Natural killer cell (primary cell): ENCODE results near the gene PRKCB. TPM values are rescaled to one million over a fixed set of nuclear protein-coding genes. Genes with fewer than 3 reads are reported as not detected.

ENCODE experiments used
- ATAC-seq, 3 donors: fragments of 150-1000 bp in 2 of 3; fragments of 200-7000 bp in 1 of 3; cut with Tn5 transposase; 1 replicate in 1 of 3; 2 replicates in 2 of 3; pipeline ENCODE4 v1.10.0; 2021; ENCODE audit warnings: mild to moderate bottlenecking in 2 of 3, moderate library complexity in 2 of 3
- DNase-seq, 2 donors: peaks; one replicate each; pipeline versions ENCODE4 v3.0.0 to v3.0.0-alpha.2; 2013 to 2021; ENCODE audit warnings: mixed read lengths in 1 of 2
- H3K27ac ChIP-seq: one replicate; pipeline ENCODE4 v1.5.1; 2013; ENCODE audit warnings: mild to moderate bottlenecking, low read length
- H3K27me3 ChIP-seq: one replicate; pipeline ENCODE4 v1.6.1; 2013; ENCODE audit warnings: low read length; ENCODE audit not compliant: control insufficient read depth, insufficient read depth
- H3K36me3 ChIP-seq: one replicate; pipeline ENCODE4 v1.6.1; 2013; ENCODE audit warnings: low read length; ENCODE audit not compliant: control insufficient read depth, insufficient read depth
- H3K4me1 ChIP-seq: one replicate; pipeline ENCODE4 v1.6.1; 2013; ENCODE audit warnings: low read length; ENCODE audit not compliant: control insufficient read depth, insufficient read depth
- H3K4me3 ChIP-seq: one replicate; pipeline ENCODE4 v1.5.1; 2013; ENCODE audit warnings: low read length
- H3K9me3 ChIP-seq: one replicate; pipeline ENCODE4 v1.6.1; 2013; ENCODE audit warnings: low read length; ENCODE audit not compliant: control insufficient read depth, insufficient read depth
- H3K27ac Mint-ChIP-seq, 2 donors: one replicate each; pipeline ENCODE4 v1.8.0; 2022; ENCODE audit warnings: mild to moderate bottlenecking in 2 of 2, mixed read lengths in 2 of 2, moderate library complexity in 1 of 2
- H3K27me3 Mint-ChIP-seq, 2 donors: one replicate each; pipeline ENCODE4 v1.8.0; 2022; ENCODE audit warnings: low read depth in 2 of 2, mixed read lengths in 2 of 2
- H3K36me3 Mint-ChIP-seq: one replicate; pipeline ENCODE4 v1.8.0; 2022; ENCODE audit warnings: mixed read lengths
- H3K4me1 Mint-ChIP-seq, 2 donors: one replicate each; pipeline ENCODE4 v1.8.0; 2022; ENCODE audit warnings: mixed read lengths in 2 of 2
- H3K4me3 Mint-ChIP-seq: one replicate; pipeline ENCODE4 v1.8.0; 2022; ENCODE audit warnings: mild to moderate bottlenecking, moderate library complexity, mixed read lengths
- H3K9me3 Mint-ChIP-seq, 2 donors: one replicate each; pipeline ENCODE4 v1.8.0; 2022; ENCODE audit warnings: mixed read lengths in 2 of 2
- CTCF ChIP-seq: fragments of 200-600 bp; IDR thresholded peaks from one replicate; pipeline ENCODE4 v1.8.0; 2022; ENCODE audit warnings: antibody characterized with exemption
- WGBS: methylation state at CpG from one replicate; pipeline ENCODE4 v1.1.7; 2013; ENCODE audit warnings: missing lambda C conversion rate; ENCODE audit not compliant: insufficient coverage; 5-methylcytosine and 5-hydroxymethylcytosine counted together
- intact Hi-C: fragments of 100-400 bp; cut with micrococcal nuclease; formaldehyde crosslinking; loops from one replicate; pipeline ENCODE4 v1.14.2; 2022
- total RNA-seq, 4 donors: library from RNA; stranded (reverse); fragments of 120-200 nt in 1 of 4; gene quantifications; one replicate each; pipeline versions ENCODE4 v1.2.3 to v1.2.4, GENCODE V29; 2013 to 2022

Gene PRKCB
- total RNA-seq, 3 donors from 2014 or later (not counting 1 experiment from before 2014, with no cell fraction given), result 182 to 222 (median 183) TPM

GRCh38 chr16:23836404-23837311, 875 bp downstream of the PRKCB start:
- Histone ChIP-seq H3K27ac (peak overlapping the region; percentile 8), H3K36me3 (peaks cover 12% of the 10 kb centered on the region), H3K4me3 (peak overlapping the region; percentile 77), H3K4me1 (peaks cover 34% of the 10 kb centered on the region), H3K9me3 (no peaks in the 10 kb centered on the region), H3K27me3 (no peaks in the 10 kb centered on the region)
- under 1% methylated on average over 59 of the region's 63 CpGs for WGBS
- TF ChIP-seq CTCF, result no peak
- H3K27ac Mint-ChIP-seq, result peak overlapping the region; percentile 83 to 91
- intact Hi-C loops, result loop anchor here (5.0 kb wide), 1 partner anchor 34 kb away; no protein-coding TSS in a partner anchor
- H3K27me3 Mint-ChIP-seq, result no peaks in the 10 kb centered on the region
- DNase-seq, result peak; percentile 45 to 76
- H3K36me3 Mint-ChIP-seq, result no peaks in the 10 kb centered on the region
- H3K9me3 Mint-ChIP-seq, result no peaks in the 10 kb centered on the region
- peaks cover 46 to 50% of the 10 kb centered on the region in 2 donors for H3K4me1 Mint-ChIP-seq
- peak overlapping the region; percentile 99 for H3K4me3 Mint-ChIP-seq
- ATAC-seq, result peak; percentile 30 to 59 (median 37)

GRCh38 chr16:23837553-23838308, 1.9 kb downstream of the PRKCB start:
- H3K27me3 ChIP-seq, result no peaks in the 10 kb centered on the region
- no peak overlapping the region for H3K27ac ChIP-seq
- DNase-seq (peak in 1 of 2 donors; percentile 33), ATAC-seq (no peak)
- no peaks in the 10 kb centered on the region for H3K9me3 ChIP-seq
- Mint-ChIP-seq H3K36me3 (no peaks in the 10 kb centered on the region), H3K27me3 (no peaks in the 10 kb centered on the region), H3K4me3 (peak overlapping the region; percentile 99), H3K9me3 (no peaks in the 10 kb centered on the region), H3K27ac (peak overlapping the region; percentile 83 to 91), H3K4me1 (peaks cover 56 to 59% of the 10 kb centered on the region in 2 donors)
- 30% methylated on average over 14 of the region's 16 CpGs for WGBS
- intact Hi-C loops, result loop anchor here (5.0 kb wide), 1 partner anchor 35 kb away; no protein-coding TSS in a partner anchor
- H3K4me1 ChIP-seq, result peaks cover 38% of the 10 kb centered on the region
- TF ChIP-seq CTCF, result no peak
- H3K36me3 ChIP-seq, result peaks cover 14% of the 10 kb centered on the region
- peak overlapping the region; percentile 77 for H3K4me3 ChIP-seq

GRCh38 chr16:23838485-23839142, 2.8 kb downstream of the PRKCB start:
- intact Hi-C loops, result loop anchor here (5.0 kb wide), 1 partner anchor 36 kb away; no protein-coding TSS in a partner anchor
- no peaks in the 10 kb centered on the region for H3K27me3 ChIP-seq
- H3K27me3 Mint-ChIP-seq, result no peaks in the 10 kb centered on the region
- H3K36me3 Mint-ChIP-seq, result no peaks in the 10 kb centered on the region
- H3K4me3 ChIP-seq, result no peak overlapping the region
- no peaks in the 10 kb centered on the region for H3K9me3 ChIP-seq
- ATAC-seq, result no peak
- peaks cover 58 to 60% of the 10 kb centered on the region in 2 donors for H3K4me1 Mint-ChIP-seq
- no peak for TF ChIP-seq CTCF
- H3K9me3 Mint-ChIP-seq, result no peaks in the 10 kb centered on the region
- H3K4me3 Mint-ChIP-seq, result peak overlapping the region; percentile 99
- peak overlapping the region in 1 of 2 donors; percentile 83 for H3K27ac Mint-ChIP-seq
- H3K27ac ChIP-seq, result no peak overlapping the region
- no peak for DNase-seq
- peaks cover 14% of the 10 kb centered on the region for H3K36me3 ChIP-seq
- H3K4me1 ChIP-seq, result peaks cover 38% of the 10 kb centered on the region
- WGBS, result 70% methylated on average over 9 of the region's 9 CpGs
